ENCODE data around the gene FANCC.

The FANCC gene

GRCh38 chr9:95070549-95071021, 246.9 kb downstream of the FANCC start:
- DNase-seq (ENCODE audit: low read depth in 3 of 3): no peak

DNA sequence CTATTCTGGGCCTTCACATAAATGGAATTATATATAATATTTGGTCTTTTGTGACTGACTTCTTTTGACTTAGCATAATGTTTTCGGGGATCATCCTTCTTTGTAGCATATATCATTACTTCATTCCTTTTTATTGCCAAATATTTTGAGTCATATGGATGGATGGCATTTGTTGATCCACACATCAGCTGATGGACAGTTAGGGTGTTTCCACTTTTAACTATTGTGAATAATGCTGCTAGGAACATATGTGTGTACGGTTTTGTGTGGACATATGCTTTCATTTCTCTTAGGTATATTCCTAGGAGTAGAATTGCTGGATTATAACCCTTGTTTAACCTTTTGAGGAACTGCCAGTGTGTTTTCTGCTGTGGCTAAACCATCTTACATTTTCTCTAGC, 249.6 kb downstream of the FANCC start:
- no peak for DNase-seq (ENCODE audit: low read depth in 3 of 3)

GRCh38 chr9:95067057-95067456, 250.5 kb downstream of the FANCC start:
- DNase-seq (ENCODE audit: low read depth in 3 of 3): no peak

DNA sequence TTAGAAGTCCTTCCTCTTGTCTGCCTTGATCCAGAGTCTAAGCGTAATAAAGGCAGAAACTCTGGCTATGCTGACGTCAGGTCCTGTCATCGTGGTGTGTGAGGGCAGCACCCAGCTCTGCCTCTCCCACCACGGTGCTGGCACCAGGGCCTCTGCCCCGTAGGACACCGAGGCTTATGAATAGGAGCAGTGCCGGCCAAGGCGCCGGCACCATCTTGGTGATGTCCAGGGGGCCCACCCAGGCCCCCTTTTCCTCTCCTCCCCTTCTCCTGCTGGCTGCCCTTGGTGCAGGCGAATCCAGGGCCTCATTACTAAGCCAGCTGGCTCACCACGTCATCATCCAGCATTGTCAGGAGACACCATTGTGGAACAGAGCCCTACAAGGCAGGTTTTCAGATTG, 252.3 kb downstream of the FANCC start:
- DNase-seq (ENCODE audit: low read depth in 3 of 3): no peak

- no peak for DNase-seq (ENCODE audit: low read depth in 3 of 3)
Measured at GRCh38 chr9:95063300-95063699, 254.2 kb downstream of the FANCC start.

- no peak for DNase-seq (ENCODE audit: low read depth in 3 of 3)
Measured at GRCh38 chr9:95062596-95063065, 254.9 kb downstream of the FANCC start.

GRCh38 chr9:95061916-95062595, 255.5 kb downstream of the FANCC start:
- no peak for DNase-seq (ENCODE audit: low read depth in 3 of 3)

DNA sequence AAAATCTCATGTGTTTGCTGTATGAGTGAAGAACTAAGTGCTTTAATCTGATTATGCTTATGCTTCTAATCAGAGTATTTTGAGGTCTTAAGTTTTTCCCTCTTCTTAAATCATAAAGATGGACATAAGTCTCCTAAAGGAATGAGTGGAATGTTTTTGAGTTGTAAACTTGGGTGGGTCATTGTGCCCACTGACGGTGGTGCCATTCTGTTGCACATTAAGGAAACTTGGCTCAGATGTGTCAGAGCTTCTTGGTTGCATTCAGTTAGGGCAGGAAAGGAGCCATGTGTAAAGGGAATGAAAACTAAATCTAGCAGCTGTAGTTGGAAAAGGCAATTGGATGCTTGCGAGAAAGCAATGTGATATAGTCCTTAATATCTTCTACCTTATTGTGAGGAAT, 256.6 kb downstream of the FANCC start:
- DNase-seq (ENCODE audit: low read depth in 3 of 3): no peak

DNA sequence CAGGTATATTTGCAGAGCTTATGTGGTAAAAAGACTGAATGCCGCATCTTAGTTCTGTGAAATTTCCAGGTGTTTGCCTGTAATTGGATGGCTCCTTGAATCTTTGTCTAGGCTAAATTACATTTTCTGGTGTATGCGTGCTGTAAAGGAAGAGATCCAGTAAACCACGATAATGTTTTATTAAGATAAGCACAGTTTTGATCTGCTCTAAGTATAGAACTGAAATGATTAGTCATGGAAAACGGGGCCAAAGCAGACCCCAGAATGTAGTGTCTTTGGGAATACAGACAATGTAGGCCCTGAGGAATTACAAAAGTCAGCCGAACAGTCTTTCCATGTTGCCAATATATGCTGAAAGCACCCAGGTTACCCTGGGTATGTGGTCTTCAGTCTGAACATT, 257.3 kb downstream of the FANCC start:
- DNase-seq (ENCODE audit: low read depth in 3 of 3): no peak

DNA sequence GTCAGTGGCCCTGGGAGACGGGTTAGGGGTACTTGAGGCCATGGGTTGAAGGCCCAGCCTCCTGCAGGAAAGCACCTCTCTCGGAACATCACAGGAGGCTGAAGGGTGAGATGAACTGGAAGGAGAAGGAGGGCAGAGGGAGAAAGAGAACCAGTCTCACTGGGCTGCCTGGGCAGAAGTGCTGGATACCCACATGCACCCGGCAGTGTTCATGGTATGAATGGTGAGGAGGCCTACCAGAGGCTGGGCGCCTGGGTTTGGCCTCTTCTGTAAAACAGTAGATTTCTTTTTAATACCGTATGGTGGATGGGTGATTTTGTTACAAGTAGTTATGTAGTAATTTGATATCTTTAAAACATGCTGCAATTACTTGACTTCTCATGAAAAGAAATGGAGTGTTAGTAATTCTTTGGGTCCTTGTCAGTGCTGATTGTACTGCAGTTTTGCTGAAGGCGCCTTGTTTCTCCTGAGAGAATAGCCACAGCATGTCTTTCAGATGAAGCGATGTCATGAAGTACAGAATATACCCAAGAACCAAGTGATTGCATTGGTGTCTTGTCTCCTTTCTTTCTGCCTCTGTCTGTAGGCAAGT, 258.6 kb downstream of the FANCC start:
- no peak for DNase-seq (ENCODE audit: low read depth in 3 of 3)

DNA sequence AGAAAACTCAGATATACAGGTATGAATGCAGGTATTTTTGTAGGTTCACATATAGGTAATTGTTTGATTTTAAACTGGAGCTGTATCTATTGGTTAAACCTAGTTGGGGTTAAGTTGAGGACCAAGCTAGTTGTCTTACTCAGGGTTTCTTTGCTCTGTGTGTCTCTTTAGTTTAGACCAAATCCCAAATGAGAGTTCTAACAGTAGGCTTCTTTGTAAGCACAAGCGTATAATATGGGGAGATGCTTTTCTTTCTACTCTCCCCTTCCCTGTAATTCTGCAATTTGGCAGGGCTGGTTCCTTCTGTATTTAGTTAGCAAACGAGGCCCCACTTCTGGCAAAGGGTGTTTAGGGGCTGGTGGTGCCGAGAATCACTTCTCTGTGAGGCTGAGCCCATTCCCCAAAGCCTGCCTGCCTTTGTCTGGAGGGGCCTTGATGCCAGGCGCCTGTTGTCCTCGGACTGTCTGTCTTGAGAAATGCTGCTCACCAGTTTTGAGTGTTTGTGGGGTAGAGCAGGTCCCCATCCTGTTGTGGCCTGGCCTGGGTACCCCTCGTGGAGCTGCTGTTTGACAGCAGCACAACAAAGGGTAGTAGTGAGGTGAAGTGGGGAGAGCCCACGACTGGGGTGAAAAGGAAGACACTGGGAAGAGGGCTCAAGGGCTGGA, 259.3 kb downstream of the FANCC start:
- DNase-seq (ENCODE audit: low read depth in 3 of 3): no peak

GRCh38 chr9:95057101-95057500, 260.4 kb downstream of the FANCC start:
- DNase-seq (ENCODE audit: low read depth in 3 of 3): no peak

GRCh38 chr9:95055851-95056551, 261.5 kb downstream of the FANCC start:
- DNase-seq (ENCODE audit: low read depth in 3 of 3): no peak

DNA sequence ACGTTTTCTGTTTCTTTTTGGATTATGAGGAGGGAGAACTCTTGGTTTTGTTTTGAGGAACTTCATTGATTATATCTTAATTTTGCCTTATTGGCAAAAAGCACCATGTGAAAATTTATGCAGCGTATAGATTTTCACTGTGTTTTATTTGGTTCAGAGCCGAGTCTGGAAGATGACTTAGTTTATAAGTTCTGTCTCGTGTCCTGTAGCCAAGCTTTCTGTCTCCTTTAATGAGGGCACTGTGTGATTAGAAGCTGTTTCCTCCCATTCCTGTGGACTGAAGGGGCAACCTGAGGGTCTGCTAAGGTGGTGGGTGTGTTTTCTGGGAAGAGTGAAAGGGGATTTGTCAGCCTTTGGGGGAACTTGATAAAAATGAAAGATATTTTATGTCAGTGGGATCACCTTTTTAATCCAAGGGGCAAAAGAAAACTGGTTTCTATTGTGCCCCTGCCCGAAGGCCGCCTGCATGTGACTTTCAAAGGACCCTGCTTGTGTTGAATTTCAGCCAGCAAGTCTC, 262.1 kb downstream of the FANCC start:
- DNase-seq (ENCODE audit: low read depth in 3 of 3): no peak

- DNase-seq (ENCODE audit: low read depth in 3 of 3): no peak
Measured at GRCh38 chr9:95053611-95054570, 263.6 kb downstream of the FANCC start.

DNA sequence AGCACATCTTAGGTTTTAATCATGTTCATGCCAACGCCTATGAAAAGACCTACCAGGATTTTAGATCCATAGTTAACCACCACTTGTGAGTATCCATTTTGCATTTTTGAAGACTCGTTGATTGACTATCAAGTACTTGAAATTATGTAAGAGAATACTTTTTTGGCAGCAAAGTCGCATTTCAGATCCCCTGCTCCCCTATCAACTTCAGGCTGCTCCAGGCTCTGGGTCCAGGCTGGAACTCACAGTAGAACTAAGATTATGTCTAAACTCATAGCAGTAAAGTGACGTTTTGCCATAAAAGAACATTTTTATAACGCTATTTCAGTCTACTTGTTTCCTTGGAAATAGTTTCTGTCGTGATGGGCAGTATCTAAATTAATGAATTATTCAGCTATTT, 267.7 kb downstream of the FANCC start:
- no peak for DNase-seq (ENCODE audit: low read depth in 3 of 3)
